22Rv1 (cell line): ENCODE measurements around the gene PSMA6.

Source experiments
- H3K27ac ChIP-seq: fragments of 450-650 bp; 2 replicates; pipeline ENCODE4 v1.5.1; 2017
- ZFX ChIP-seq: fragments of 450-650 bp; IDR thresholded peaks from 2 replicates; pipeline ENCODE4 v1.6.1; 2017; ENCODE audit warnings: antibody characterized with exemption, borderline replicate concordance
- TF ChIP-seq, protein P1 (sequence below): fragments of 450-650 bp; IDR thresholded peaks from 2 replicates; pipeline ENCODE4 v1.5.1; 2017; ENCODE audit warnings: mild to moderate bottlenecking

Gene PSMA6

GRCh38 chr14:35285168-35286002, 6.8 kb upstream of the PSMA6 start:
- no peak overlapping the region for H3K27ac ChIP-seq
- no peak for TF ChIP-seq ZFX
- TF ChIP-seq, protein P1, sequence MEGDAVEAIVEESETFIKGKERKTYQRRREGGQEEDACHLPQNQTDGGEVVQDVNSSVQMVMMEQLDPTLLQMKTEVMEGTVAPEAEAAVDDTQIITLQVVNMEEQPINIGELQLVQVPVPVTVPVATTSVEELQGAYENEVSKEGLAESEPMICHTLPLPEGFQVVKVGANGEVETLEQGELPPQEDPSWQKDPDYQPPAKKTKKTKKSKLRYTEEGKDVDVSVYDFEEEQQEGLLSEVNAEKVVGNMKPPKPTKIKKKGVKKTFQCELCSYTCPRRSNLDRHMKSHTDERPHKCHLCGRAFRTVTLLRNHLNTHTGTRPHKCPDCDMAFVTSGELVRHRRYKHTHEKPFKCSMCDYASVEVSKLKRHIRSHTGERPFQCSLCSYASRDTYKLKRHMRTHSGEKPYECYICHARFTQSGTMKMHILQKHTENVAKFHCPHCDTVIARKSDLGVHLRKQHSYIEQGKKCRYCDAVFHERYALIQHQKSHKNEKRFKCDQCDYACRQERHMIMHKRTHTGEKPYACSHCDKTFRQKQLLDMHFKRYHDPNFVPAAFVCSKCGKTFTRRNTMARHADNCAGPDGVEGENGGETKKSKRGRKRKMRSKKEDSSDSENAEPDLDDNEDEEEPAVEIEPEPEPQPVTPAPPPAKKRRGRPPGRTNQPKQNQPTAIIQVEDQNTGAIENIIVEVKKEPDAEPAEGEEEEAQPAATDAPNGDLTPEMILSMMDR = no peak

DNA sequence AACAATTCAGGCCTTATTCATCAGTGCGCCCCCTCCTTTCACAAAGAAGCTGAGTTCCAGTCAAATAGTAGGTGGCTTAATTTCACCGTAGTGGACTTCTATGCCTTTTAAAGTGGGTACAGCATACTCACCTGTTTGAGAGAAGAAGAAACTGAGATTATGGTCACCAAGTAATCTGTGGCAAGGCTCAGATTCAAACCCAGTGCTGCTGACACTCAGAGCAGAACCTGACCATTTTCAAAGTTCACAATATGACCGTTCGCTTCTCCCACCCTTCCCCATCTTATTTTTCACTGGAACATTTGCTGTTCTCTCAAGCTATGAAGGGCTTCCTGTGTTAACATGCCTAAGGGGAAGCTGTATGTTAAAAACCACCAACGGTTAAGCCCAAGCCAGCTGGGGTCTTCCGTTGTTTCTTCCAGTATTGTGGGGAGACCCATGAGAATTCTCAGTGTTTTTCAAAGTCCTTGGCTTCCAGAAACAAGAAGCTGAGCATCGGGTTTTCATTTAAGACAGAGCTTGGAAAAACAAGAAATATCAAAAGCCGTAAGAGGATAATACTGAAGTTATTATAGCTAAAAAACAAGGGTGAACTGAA, 6.1 kb upstream of the PSMA6 start:
- TF ChIP-seq, protein P1 = no peak
- no peak for TF ChIP-seq ZFX
- no peak overlapping the region for H3K27ac ChIP-seq

- H3K27ac ChIP-seq = no peak overlapping the region
- TF ChIP-seq, protein P1 = no peak
- TF ChIP-seq ZFX = no peak
Measured at GRCh38 chr14:35286707-35287106, 5.5 kb upstream of the PSMA6 start.

DNA sequence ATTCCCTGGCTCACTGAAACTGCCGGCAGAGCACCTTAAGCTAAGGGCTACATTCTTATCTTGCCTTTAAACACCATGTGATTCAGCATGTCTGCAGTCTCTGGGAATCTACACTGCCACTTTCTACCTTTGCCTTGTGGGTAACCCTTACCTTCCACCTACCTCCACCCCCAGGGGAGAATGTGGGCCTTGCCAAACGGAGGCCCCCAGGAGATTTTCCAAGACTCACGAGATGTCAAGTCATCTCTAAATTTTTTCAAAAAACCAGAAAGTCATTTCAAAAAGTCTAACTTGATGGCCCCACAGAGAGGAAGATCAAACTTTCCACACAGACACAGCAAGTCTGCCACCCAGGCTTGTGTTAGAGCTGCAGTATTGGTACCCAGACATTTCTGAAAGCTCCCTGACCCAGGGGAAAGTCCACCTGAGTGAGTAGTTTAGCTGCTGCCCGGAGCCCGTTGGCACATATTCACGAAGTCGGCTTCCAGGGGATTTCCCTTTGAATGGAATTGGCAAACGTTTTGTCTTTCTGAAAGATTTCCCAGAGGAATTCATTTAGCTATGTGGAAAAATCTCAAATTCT, 4.7 kb upstream of the PSMA6 start:
- no peak overlapping the region for H3K27ac ChIP-seq
- TF ChIP-seq, protein P1 = no peak

DNA sequence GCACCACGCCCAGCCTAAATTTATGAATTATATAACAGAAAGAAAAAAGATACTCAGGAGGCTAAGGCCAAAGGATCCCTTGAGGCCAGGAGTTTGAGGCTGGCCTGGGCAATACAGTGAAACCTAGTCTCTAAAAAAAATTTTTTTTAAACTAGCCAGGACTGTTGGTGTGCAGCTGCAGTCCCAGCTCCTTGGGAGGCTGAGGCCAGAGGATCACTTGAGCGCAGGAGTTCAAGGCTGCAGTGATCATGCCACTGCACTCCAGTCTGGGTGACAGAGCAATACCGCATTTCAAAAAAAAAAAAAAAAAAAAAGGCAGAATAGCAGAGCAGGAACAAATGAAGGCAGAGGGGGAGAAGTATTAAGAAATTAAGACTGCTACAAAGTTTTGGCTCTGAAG, 2.6 kb upstream of the PSMA6 start:
- TF ChIP-seq ZFX = no peak
- TF ChIP-seq, protein P1 = no peak

DNA sequence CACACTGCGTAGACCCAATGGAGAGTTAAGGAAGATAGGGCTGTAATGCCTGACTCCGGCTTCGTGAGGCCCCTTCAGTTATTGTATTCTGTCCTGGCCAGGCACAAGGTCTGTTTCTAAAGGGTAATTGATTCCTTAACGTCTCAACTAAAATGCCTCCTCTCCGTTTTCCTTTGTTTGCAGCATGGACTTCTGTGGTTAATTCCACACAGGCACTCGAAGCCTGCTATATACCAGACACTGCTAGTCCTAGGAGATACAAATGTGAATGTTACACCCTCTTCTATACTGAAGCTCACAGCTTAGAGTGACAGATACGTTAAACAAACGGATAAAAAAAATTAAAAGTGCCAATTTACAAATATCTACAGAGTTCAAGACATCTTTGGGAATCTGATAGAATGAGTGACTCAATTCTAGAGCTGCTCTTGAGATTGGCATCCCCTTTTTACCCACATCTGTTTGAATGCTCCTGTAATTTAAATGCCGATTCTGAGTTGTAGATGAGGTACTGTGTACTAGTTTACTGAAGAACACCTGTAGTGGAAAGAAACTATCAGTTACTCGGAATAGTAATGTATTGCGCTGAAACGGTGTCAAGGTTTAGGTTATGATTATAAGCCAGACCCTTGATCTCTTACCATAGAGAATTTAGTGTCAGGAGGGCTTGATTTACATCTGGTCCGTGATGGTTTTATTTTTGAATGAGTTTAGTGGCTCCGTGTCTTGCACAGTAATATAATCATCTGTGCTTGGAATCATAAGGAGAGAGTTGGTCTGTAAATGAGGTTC, 784 bp downstream of the PSMA6 start:
- TF ChIP-seq, protein P1 = no peak
- TF ChIP-seq ZFX = no peak
- H3K27ac ChIP-seq = peak overlapping the region; percentile 94

More for the DNA sequence above, 2.6 kb upstream of the PSMA6 start:
- no peak overlapping the region for H3K27ac ChIP-seq
